HG03103 (cell line): ENCODE results near the gene NEXMIF.
"Not testable (repeated sequence)": the region's sequence is repeated elsewhere in the genome, so short reads cannot be mapped to it uniquely, and the experiment has no call there.

Source experiments
- ATAC-seq: cut with Tn5 transposase; IDR thresholded peaks from one replicate; pipeline ENCODE4 v1.9.1; 2021; ENCODE audit warnings: low read depth; ENCODE audit not compliant: unreplicated experiment

Gene NEXMIF

GRCh38 chrX:74800062-74800461 is 125.2 kb downstream of the NEXMIF start:
- ATAC-seq = no peak

- no peak for ATAC-seq
These were observed 127.8 kb downstream of the NEXMIF start for GRCh38 chrX:74797338-74797887.

GRCh38 chrX:74788545-74789086 is 136.6 kb downstream of the NEXMIF start:
- ATAC-seq = no peak

GRCh38 chrX:74784629-74785028 is 140.6 kb downstream of the NEXMIF start:
- no peak for ATAC-seq

- ATAC-seq = peak; percentile 67
These were observed 143.7 kb downstream of the NEXMIF start for GRCh38 chrX:74781507-74782034.

GRCh38 chrX:74779175-74779574 is 146.1 kb downstream of the NEXMIF start:
- ATAC-seq = no peak

- no peak for ATAC-seq
These were observed 150.3 kb downstream of the NEXMIF start for GRCh38 chrX:74774988-74775387.

- ATAC-seq = no peak
These were observed 188.8 kb downstream of the NEXMIF start for GRCh38 chrX:74736450-74736849.

GRCh38 chrX:74705269-74705668 is 220.0 kb downstream of the NEXMIF start:
- no peak for ATAC-seq

GRCh38 chrX:74701343-74701742 is 223.9 kb downstream of the NEXMIF start:
- ATAC-seq = not testable (repeated sequence)

- ATAC-seq = no peak
These were observed 240.8 kb downstream of the NEXMIF start for GRCh38 chrX:74684466-74684865.
